ENCODE data around the gene FNDC10.
"Not testable (repeated sequence)": the region's sequence is repeated elsewhere in the genome, so short reads cannot be mapped to it uniquely, and the experiment has no call there.

The FNDC10 gene

GRCh38 chr1:1559066-1559465 lies 40.9 kb downstream of the FNDC10 start:
- H3K36me3 Mint-ChIP-seq (ENCODE audit: low read depth) = peaks cover 9% of the 10 kb centered on the region
- no peak overlapping the region for H3K4me3 Mint-ChIP-seq
- H3K9me3 Mint-ChIP-seq = no peaks in the 10 kb centered on the region
- no peak overlapping the region for H3K27ac Mint-ChIP-seq
- no peaks in the 10 kb centered on the region for H3K27me3 Mint-ChIP-seq (ENCODE audit: low read depth)
- H3K4me1 Mint-ChIP-seq (ENCODE audit: low read depth) = no peaks in the 10 kb centered on the region

- no peaks in the 10 kb centered on the region for H3K27me3 Mint-ChIP-seq (ENCODE audit: low read depth)
- H3K27ac Mint-ChIP-seq = no peak overlapping the region
- H3K36me3 Mint-ChIP-seq (ENCODE audit: low read depth) = peaks cover 5% of the 10 kb centered on the region
Observed at GRCh38 chr1:1558591-1558990, 41.3 kb downstream of the FNDC10 start.

GRCh38 chr1:1557688-1558087 lies 42.2 kb downstream of the FNDC10 start:
- not testable (repeated sequence) for H3K4me3 Mint-ChIP-seq; H3K36me3 Mint-ChIP-seq (ENCODE audit: low read depth); H3K27me3 Mint-ChIP-seq (ENCODE audit: low read depth); H3K27ac Mint-ChIP-seq; H3K4me1 Mint-ChIP-seq (ENCODE audit: low read depth); H3K9me3 Mint-ChIP-seq

More at GRCh38 chr1:1558591-1558990, 41.3 kb downstream of the FNDC10 start:
- no peak overlapping the region for H3K4me3 Mint-ChIP-seq
- no peaks in the 10 kb centered on the region for H3K9me3 Mint-ChIP-seq
- no peaks in the 10 kb centered on the region for H3K4me1 Mint-ChIP-seq (ENCODE audit: low read depth)

GRCh38 chr1:1556961-1557360 lies 43.0 kb downstream of the FNDC10 start:
- not testable (repeated sequence) for H3K9me3 Mint-ChIP-seq; H3K27ac Mint-ChIP-seq; H3K4me3 Mint-ChIP-seq; H3K36me3 Mint-ChIP-seq (ENCODE audit: low read depth); H3K4me1 Mint-ChIP-seq (ENCODE audit: low read depth); H3K27me3 Mint-ChIP-seq (ENCODE audit: low read depth)

- no peak overlapping the region for H3K4me3 Mint-ChIP-seq
- no peak overlapping the region for H3K27ac Mint-ChIP-seq
- no peaks in the 10 kb centered on the region for H3K4me1 Mint-ChIP-seq (ENCODE audit: low read depth)
- no peaks in the 10 kb centered on the region for H3K27me3 Mint-ChIP-seq (ENCODE audit: low read depth)
- no peaks in the 10 kb centered on the region for H3K9me3 Mint-ChIP-seq
- H3K36me3 Mint-ChIP-seq (ENCODE audit: low read depth) = peaks cover 1% of the 10 kb centered on the region
Observed at GRCh38 chr1:1556505-1556904, 43.4 kb downstream of the FNDC10 start.

GRCh38 chr1:1554926-1555915 lies 44.7 kb downstream of the FNDC10 start:
- Mint-ChIP-seq H3K36me3 (ENCODE audit: low read depth) (peaks cover 1% of the 10 kb centered on the region), H3K27ac (no peak overlapping the region), H3K4me3 (no peak overlapping the region), H3K4me1 (ENCODE audit: low read depth) (no peaks in the 10 kb centered on the region), H3K9me3 (no peaks in the 10 kb centered on the region), H3K27me3 (ENCODE audit: low read depth) (no peaks in the 10 kb centered on the region)

- Mint-ChIP-seq H3K4me3 (no peak overlapping the region), H3K9me3 (no peaks in the 10 kb centered on the region), H3K27me3 (ENCODE audit: low read depth) (no peaks in the 10 kb centered on the region), H3K36me3 (ENCODE audit: low read depth) (peaks cover 1% of the 10 kb centered on the region), H3K4me1 (ENCODE audit: low read depth) (no peaks in the 10 kb centered on the region), H3K27ac (no peak overlapping the region)
Observed at GRCh38 chr1:1554550-1554925, 45.4 kb downstream of the FNDC10 start.

- Mint-ChIP-seq H3K27me3 (ENCODE audit: low read depth) (no peaks in the 10 kb centered on the region), H3K4me1 (ENCODE audit: low read depth) (no peaks in the 10 kb centered on the region), H3K27ac (no peak overlapping the region), H3K4me3 (no peak overlapping the region), H3K9me3 (no peaks in the 10 kb centered on the region), H3K36me3 (ENCODE audit: low read depth) (peaks cover 1% of the 10 kb centered on the region)
Observed at GRCh38 chr1:1553821-1554494, 46.0 kb downstream of the FNDC10 start.

- Mint-ChIP-seq H3K27ac (no peak overlapping the region), H3K36me3 (ENCODE audit: low read depth) (peaks cover 1% of the 10 kb centered on the region), H3K9me3 (no peaks in the 10 kb centered on the region), H3K4me3 (no peak overlapping the region), H3K4me1 (ENCODE audit: low read depth) (no peaks in the 10 kb centered on the region), H3K27me3 (ENCODE audit: low read depth) (no peaks in the 10 kb centered on the region)
Observed at GRCh38 chr1:1552263-1552639, 47.7 kb downstream of the FNDC10 start.

GRCh38 chr1:1551524-1552262 lies 48.2 kb downstream of the FNDC10 start:
- H3K4me1 Mint-ChIP-seq (ENCODE audit: low read depth) = no peaks in the 10 kb centered on the region
- H3K36me3 Mint-ChIP-seq (ENCODE audit: low read depth) = peaks cover 1% of the 10 kb centered on the region
- no peaks in the 10 kb centered on the region for H3K9me3 Mint-ChIP-seq
- H3K27me3 Mint-ChIP-seq (ENCODE audit: low read depth) = no peaks in the 10 kb centered on the region
- H3K27ac Mint-ChIP-seq = no peak overlapping the region
- no peak overlapping the region for H3K4me3 Mint-ChIP-seq

- Mint-ChIP-seq H3K9me3 (no peaks in the 10 kb centered on the region), H3K36me3 (ENCODE audit: low read depth) (peaks cover 1% of the 10 kb centered on the region), H3K27me3 (ENCODE audit: low read depth) (no peaks in the 10 kb centered on the region), H3K27ac (no peak overlapping the region), H3K4me3 (no peak overlapping the region), H3K4me1 (ENCODE audit: low read depth) (no peaks in the 10 kb centered on the region)
Observed at GRCh38 chr1:1550591-1551432, 49.1 kb downstream of the FNDC10 start.

- Mint-ChIP-seq H3K4me1 (ENCODE audit: low read depth) (no peaks in the 10 kb centered on the region), H3K27me3 (ENCODE audit: low read depth) (no peaks in the 10 kb centered on the region), H3K9me3 (no peaks in the 10 kb centered on the region), H3K36me3 (ENCODE audit: low read depth) (peaks cover 3% of the 10 kb centered on the region), H3K4me3 (no peak overlapping the region), H3K27ac (no peak overlapping the region)
Observed at GRCh38 chr1:1550087-1550486, 49.8 kb downstream of the FNDC10 start.

GRCh38 chr1:1548591-1548990 lies 51.3 kb downstream of the FNDC10 start:
- Mint-ChIP-seq H3K27me3 (ENCODE audit: low read depth) (no peaks in the 10 kb centered on the region), H3K4me1 (ENCODE audit: low read depth) (no peaks in the 10 kb centered on the region), H3K27ac (no peak overlapping the region), H3K4me3 (no peak overlapping the region), H3K9me3 (no peaks in the 10 kb centered on the region), H3K36me3 (ENCODE audit: low read depth) (peaks cover 5% of the 10 kb centered on the region)

Data from T-helper 1 cell treated with Interleukin-12 subunit alpha and Interleukin-12 subunit beta and Interleukin-4 antibody, amounts not matched to agents 30 μg/mL and 1 μg/mL, for 36 hours (primary cell).